Stimulated activated CD4-positive, alpha-beta T cell treated with anti-CD3 and anti-CD28 coated beads, TNF-alpha, amount 100 ng/mL, for 4 hours (primary cell): ENCODE results near the gene DNAJC17.

Experiments used
- DNase-seq, 3 experiments: peaks; one replicate each; pipeline ENCODE4 v3.0.0-alpha.2; 2020; ENCODE audit warnings: low read depth in 3 of 3

DNAJC17 gene, protein sequence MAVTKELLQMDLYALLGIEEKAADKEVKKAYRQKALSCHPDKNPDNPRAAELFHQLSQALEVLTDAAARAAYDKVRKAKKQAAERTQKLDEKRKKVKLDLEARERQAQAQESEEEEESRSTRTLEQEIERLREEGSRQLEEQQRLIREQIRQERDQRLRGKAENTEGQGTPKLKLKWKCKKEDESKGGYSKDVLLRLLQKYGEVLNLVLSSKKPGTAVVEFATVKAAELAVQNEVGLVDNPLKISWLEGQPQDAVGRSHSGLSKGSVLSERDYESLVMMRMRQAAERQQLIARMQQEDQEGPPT

DNA sequence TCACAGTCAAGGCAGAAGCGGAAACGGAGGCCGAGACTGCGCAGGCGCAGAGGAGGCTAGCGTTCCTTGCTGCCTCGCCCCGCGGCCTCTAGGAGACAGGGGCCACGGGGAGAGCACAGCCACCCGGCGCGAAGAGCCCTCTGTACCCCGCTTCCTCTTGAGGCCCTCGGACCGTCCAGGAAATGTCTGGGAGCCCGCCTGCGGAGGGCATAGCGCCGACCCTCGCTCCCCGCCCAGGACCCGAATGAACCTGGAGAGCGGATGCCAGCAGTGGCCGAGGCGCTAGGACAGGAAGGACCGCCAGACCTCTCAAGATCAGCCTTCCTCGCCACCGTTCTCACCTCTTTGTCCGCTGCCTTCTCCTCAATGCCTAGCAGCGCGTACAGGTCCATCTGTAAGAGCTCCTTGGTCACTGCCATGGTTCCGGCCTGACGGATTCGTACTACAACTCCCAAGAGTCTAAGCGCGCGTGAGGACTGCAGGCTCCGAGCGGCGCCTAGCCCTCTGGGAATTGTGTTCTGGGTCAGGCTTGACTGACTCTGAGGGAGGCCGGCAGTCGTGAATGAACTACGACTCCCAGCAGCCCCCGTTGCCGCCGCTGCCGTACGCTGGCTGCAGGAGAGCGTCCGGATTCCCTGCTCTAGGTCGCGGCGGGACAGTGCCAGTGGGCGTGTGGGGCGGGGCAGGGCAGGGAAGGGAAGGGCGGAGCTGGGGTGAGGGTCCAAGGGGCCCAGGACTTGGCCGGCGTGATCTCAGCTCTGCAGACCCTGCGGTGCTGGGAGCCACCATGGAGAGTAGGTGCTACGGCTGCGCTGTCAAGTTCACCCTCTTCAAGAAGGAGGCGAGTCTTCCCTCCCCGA, at the start of gene DNAJC17, which contains the start of gene ZFYVE19:
Gene DNAJC17 (minus strand): TSS at position 446 of the 860 bp plus-strand sequence. CDS start 27 bp downstream, at position 419.
Gene ZFYVE19 (plus strand): TSS at position 62 of the 860 bp plus-strand sequence. CDS start 501 bp downstream, at position 563.
- peak; percentile 86 to 96 (median 92) for DNase-seq

DNA sequence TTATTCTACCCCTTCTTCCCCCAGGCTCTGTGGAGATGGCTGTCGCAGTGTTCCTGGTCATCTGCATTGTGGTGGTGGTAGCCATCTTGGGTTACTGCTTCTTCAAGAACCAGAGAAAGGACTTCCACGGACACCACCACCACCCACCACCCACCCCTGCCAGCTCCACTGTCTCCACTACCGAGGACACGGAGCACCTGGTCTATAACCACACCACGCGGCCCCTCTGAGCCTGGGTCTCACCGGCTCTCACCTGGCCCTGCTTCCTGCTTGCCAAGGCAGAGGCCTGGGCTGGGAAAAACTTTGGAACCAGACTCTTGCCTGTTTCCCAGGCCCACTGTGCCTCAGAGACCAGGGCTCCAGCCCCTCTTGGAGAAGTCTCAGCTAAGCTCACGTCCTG, 49.5 kb upstream of the DNAJC17 start:
- DNase-seq: no peak

GRCh38 chr15:40855706-40856234, 48.5 kb upstream of the DNAJC17 start:
- no peak for DNase-seq

GRCh38 chr15:40854161-40854560, 46.9 kb upstream of the DNAJC17 start:
- no peak for DNase-seq

GRCh38 chr15:40853241-40853890, 46.1 kb upstream of the DNAJC17 start:
- no peak for DNase-seq

GRCh38 chr15:40852529-40852928, 45.3 kb upstream of the DNAJC17 start:
- no peak for DNase-seq

DNA sequence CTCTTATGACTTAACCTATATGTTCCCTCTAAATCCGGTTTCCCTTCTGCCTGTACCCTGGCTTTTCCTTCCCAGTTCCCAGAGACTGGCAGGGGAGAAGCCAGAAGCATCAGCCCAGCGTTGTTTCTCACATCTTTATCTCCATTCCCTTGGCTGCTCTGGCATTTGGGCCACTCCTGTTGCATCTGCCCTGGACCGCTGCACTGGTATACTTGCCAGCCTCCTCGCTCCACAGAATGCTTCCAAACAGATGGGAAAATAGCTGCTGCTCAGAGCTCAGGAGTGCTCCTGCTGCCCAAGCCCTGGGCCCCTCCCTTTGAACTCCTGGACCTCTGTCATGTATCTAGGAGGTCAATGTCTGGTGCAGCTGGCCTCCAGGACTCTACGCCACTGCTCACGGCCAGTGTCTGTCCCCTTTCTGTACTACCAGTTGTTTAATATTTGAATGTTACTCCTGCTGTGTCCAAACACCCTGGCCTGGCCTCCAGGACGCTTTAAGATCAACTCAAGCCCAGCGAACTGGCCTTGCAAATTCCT, 43.4 kb upstream of the DNAJC17 start:
- no peak for DNase-seq

DNA sequence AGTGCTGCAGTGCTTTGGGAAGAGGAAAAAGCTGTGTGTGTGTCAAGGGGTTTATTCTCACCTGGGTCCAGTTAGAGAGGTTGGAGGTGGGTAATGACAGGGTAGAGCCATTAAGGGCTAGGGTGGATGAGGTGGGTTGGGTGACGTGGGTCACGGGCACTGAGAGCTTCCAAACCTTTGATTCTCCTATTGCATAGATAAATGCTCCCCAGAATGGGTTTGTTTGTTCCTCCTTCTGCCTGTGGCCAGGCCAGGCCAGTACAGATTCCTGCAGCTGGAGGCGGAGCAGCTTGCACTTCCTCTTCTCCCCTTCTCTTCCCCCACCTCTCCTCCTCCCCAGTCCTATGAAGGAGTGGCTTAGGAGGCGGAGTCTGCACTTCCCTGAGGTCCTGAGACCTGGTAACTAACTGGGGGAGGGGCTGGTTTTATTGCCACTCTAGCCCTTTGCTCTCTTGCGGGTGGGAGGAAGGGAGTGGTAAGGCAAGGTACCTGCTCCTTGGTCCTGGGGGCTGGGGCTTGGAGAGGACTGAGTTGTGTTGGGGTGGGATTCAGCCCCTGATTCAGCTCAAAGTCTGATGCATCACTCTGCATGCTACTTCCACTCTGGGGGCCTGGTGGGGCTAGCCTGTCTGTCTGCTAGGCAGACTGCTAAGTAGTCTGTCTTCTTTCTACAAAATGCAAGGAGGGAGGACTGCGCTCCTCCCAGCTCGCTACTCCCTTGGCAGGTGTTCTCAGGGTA, 40.1 kb upstream of the DNAJC17 start:
- no peak for DNase-seq

GRCh38 chr15:40846841-40847222, 39.6 kb upstream of the DNAJC17 start:
- DNase-seq: no peak

- no peak for DNase-seq
Observed at GRCh38 chr15:40845511-40846284, 38.4 kb upstream of the DNAJC17 start.

- no peak for DNase-seq
Observed at GRCh38 chr15:40845036-40845435, 37.8 kb upstream of the DNAJC17 start.

DNA sequence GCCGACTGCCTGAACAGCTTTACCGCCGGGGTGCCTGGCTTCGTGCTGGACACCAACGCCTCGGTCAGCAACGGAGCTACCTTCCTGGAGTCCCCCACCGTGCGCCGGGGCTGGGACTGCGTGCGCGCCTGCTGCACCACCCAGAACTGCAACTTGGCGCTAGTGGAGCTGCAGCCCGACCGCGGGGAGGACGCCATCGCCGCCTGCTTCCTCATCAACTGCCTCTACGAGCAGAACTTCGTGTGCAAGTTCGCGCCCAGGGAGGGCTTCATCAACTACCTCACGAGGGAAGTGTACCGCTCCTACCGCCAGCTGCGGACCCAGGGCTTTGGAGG, 37.4 kb upstream of the DNAJC17 start:
- peak in 1 of 3 experiments; percentile 31 for DNase-seq

DNA sequence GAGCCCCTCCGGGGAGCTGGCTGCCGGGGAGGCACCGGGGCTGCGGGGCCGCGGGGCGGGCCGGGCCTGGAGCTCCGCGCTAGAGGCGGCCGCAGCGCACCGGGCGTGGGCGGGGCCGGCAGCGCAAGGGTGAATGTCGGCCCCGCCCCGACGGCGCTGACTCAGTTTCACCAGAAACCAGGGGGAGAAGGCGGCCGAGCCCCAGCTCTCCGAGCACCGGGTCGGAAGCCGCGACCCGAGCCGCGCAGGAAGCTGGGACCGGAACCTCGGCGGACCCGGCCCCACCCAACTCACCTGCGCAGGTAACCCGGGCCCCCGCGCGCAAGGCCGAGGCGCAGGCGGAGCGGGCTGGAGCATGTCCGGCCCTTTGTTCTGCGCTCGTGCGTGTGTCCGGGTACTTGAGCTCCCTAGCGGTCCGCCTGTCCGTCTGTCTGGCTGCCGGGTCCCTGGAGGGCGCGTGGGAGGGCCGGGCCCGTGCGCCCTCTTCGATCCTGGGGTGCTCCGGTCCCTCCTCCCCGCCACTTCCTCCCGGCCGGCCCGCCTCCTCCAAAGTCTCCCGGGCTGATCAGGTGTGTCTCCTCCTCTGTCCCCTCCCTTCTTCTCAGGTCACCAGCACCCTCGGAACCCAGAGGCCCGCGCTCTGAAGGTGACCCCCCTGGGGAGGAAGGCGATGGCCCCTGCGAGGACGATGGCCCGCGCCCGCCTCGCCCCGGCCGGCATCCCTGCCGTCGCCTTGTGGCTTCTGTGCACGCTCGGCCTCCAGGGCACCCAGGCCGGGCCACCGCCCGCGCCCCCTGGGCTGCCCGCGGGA, 36.8 kb upstream of the DNAJC17 start, which contains the start of gene SPINT1:
Gene SPINT1 (plus strand): TSS at position 164 of the 811 bp plus-strand sequence. CDS start 507 bp downstream, at position 671.
- DNase-seq: peak; percentile 61 to 71 (median 69)

- DNase-seq: no peak
Observed at GRCh38 chr15:40843261-40843884, 36.1 kb upstream of the DNAJC17 start.

DNA sequence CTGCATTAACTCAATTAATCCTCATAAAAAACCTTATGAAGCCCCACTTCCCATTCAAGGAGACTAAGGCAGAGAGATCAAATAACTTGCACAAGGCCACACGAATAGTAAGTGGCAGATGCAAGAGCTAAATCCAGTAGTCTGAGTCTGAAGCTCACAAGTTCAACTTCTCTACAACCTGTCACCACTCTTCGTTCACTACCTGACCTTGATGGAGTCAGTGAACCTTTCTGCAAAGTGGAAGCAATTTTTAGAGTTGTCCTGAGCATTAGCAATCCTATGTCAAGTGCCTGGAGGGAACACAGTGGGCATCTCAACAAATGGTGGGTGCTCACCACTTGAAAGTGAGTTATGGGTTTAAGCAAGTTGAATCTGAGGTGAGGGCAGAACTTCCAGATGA, 34.5 kb upstream of the DNAJC17 start:
- no peak for DNase-seq

GRCh38 chr15:40838756-40839155, 31.5 kb upstream of the DNAJC17 start:
- DNase-seq: no peak

- DNase-seq: no peak
Observed at GRCh38 chr15:40836020-40836419, 28.7 kb upstream of the DNAJC17 start.

DNA sequence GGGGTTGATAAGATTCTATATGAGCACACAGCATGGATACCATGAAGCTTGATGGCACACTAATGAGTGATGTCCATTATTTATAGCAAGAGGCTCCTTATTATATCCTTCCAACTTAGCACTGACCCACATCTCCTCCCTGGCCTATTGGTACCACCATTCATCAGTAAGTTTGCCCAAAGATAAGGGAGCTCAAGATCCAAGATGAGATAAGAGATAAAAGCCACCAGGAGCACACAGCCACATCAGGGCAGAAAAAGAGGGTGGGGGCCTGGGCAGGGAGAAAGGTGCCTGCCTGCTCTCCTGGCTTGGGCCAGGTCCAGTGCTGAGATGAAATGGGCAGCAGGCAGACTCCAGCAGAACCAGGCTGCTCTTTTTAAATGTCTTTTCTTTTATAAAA, 25.6 kb upstream of the DNAJC17 start:
- DNase-seq: no peak

GRCh38 chr15:40831861-40832260, 24.6 kb upstream of the DNAJC17 start:
- DNase-seq: no peak
